HEK293T (cell line): ENCODE data around the gene TEPSIN.

Experiments
- ARNT ChIP-seq: fragments of 450-650 bp; IDR thresholded peaks from 2 replicates; pipeline ENCODE4 v1.6.1; 2017; ENCODE audit warnings: mild to moderate bottlenecking
- BHLHE40 ChIP-seq: fragments of 450-650 bp; IDR thresholded peaks from 2 replicates; pipeline ENCODE4 v1.6.1; 2016; ENCODE audit warnings: mild to moderate bottlenecking, moderate library complexity, borderline replicate concordance
- CTBP1 ChIP-seq: fragments of 450-650 bp; IDR thresholded peaks from 2 replicates; pipeline ENCODE4 v1.6.1; 2016; ENCODE audit warnings: borderline replicate concordance
- ELF4 ChIP-seq: fragments of 450-650 bp; IDR thresholded peaks from 2 replicates; pipeline ENCODE4 v1.6.1; 2017; ENCODE audit warnings: antibody characterized with exemption
- FOXA1 ChIP-seq: fragments of 450-650 bp; IDR thresholded peaks from 2 replicates; pipeline ENCODE4 v1.6.1; 2016; ENCODE audit warnings: mild to moderate bottlenecking
- FOXK2 ChIP-seq: fragments of 450-650 bp; IDR thresholded peaks from 2 replicates; pipeline ENCODE4 v1.6.1; 2016; ENCODE audit warnings: mild to moderate bottlenecking
- FOXM1 ChIP-seq: fragments of 450-650 bp; IDR thresholded peaks from 2 replicates; pipeline ENCODE4 v1.6.1; 2017; ENCODE audit warnings: mild to moderate bottlenecking, borderline replicate concordance
- LEF1 ChIP-seq: fragments of 450-650 bp; IDR thresholded peaks from 2 replicates; pipeline ENCODE4 v1.6.1; 2017; ENCODE audit warnings: mild to moderate bottlenecking, borderline replicate concordance
- NFRKB ChIP-seq: fragments of 450-650 bp; IDR thresholded peaks from 2 replicates; pipeline ENCODE4 v1.6.1; 2016; ENCODE audit warnings: mild to moderate bottlenecking, moderate library complexity
- PKNOX1 ChIP-seq: fragments of 450-650 bp; IDR thresholded peaks from 2 replicates; pipeline ENCODE4 v1.6.1; 2016
- SP1 ChIP-seq: fragments of 450-650 bp; IDR thresholded peaks from 2 replicates; pipeline ENCODE4 v1.6.1; 2017
- TARDBP ChIP-seq: fragments of 450-650 bp; IDR thresholded peaks from 2 replicates; pipeline ENCODE4 v1.6.1; 2016
- ZNF384 ChIP-seq: fragments of 450-650 bp; IDR thresholded peaks from 2 replicates; pipeline ENCODE4 v1.6.1; 2016

- TF ChIP-seq FOXM1, result no peak
- TF ChIP-seq NFRKB, result no peak
- TF ChIP-seq BHLHE40, result no peak
- TF ChIP-seq ARNT, result no peak
- no peak for TF ChIP-seq TARDBP
- TF ChIP-seq SP1, result no peak
- no peak for TF ChIP-seq ELF4
- TF ChIP-seq FOXA1, result no peak
- TF ChIP-seq PKNOX1, result no peak
- no peak for TF ChIP-seq LEF1
- no peak for TF ChIP-seq CTBP1
- TF ChIP-seq FOXK2, result no peak
- no peak for TF ChIP-seq ZNF384
Measured at GRCh38 chr17:81238490-81238814, 403 bp downstream of the TEPSIN start.
